AG09319 (cell line): Measurements from ENCODE around the gene ELMO2.

Experiments
- DNase-seq: peaks from one replicate; pipeline ENCODE4 v3.0.0-alpha.2; 2010; ENCODE audit warnings: low read depth; ENCODE audit errors: extremely low read depth
- CTCF ChIP-seq: IDR thresholded peaks from 2 replicates; pipeline ENCODE4 v1.5.1; 2011; ENCODE audit warnings: low read depth, mild to moderate bottlenecking, inconsistent platforms, low read length, moderate library complexity

ELMO2 gene

GRCh38 chr20:46416839-46417238 lies 10.4 kb upstream of the ELMO2 start:
- TF ChIP-seq CTCF: no peak
- no peak for DNase-seq

GRCh38 chr20:46416421-46416820 lies 10.0 kb upstream of the ELMO2 start:
- TF ChIP-seq CTCF: no peak

GRCh38 chr20:46415773-46416172 lies 9.4 kb upstream of the ELMO2 start:
- no peak for DNase-seq
- no peak for TF ChIP-seq CTCF

More at GRCh38 chr20:46416421-46416820, 10.0 kb upstream of the ELMO2 start:
- DNase-seq: no peak

- no peak for TF ChIP-seq CTCF
- no peak for DNase-seq
Observed at GRCh38 chr20:46414608-46415007, 8.2 kb upstream of the ELMO2 start.

GRCh38 chr20:46411637-46412036 lies 5.2 kb upstream of the ELMO2 start:
- TF ChIP-seq CTCF: no peak
- DNase-seq: no peak

- DNase-seq: no peak
- no peak for TF ChIP-seq CTCF
Observed at GRCh38 chr20:46408281-46408731, 1.9 kb upstream of the ELMO2 start.

- no peak for TF ChIP-seq CTCF
- DNase-seq: no peak
Observed at GRCh38 chr20:46407671-46407996, 1.2 kb upstream of the ELMO2 start.
